Activated CD8-positive, alpha-beta memory T cell treated with anti-CD3 and anti-CD28 coated beads, Interleukin-2, amount 10 ng/mL, durations not matched to agents 7 days and 5 days (primary cell): ENCODE data around the gene ABLIM2. TPM values are rescaled to one million over a fixed set of nuclear protein-coding genes. Genes with fewer than 3 reads are reported as not detected.
A peak's percentile ranks its signal among the peaks of the same experiment; 100 is the strongest.

Source experiments
- ATAC-seq: fragments of 150-1000 bp; cut with Tn5 transposase; one replicate; pipeline ENCODE4 v1.10.0; 2021; ENCODE audit warnings: moderate library complexity
- CTCF ChIA-PET: fragments of 350-600 bp; sonication (Branson Sonifier 250); formaldehyde crosslinking; loops from one replicate; lab custom pipeline; 2021; ENCODE audit warnings: antibody characterized with exemption; lab: Charles Lee
- DNase-seq: peaks from one replicate; pipeline ENCODE4 v3.0.0-alpha.2; 2020
- H3K27ac Mint-ChIP-seq: one replicate; pipeline ENCODE4 v1.8.0; 2021; ENCODE audit warnings: mild to moderate bottlenecking, mixed read lengths
- H3K27me3 Mint-ChIP-seq: one replicate; pipeline ENCODE4 v1.8.0; 2021; ENCODE audit warnings: mixed read lengths
- H3K36me3 Mint-ChIP-seq: one replicate; pipeline ENCODE4 v1.8.0; 2021; ENCODE audit warnings: mild to moderate bottlenecking, mixed read lengths
- H3K4me1 Mint-ChIP-seq: one replicate; pipeline ENCODE4 v1.8.0; 2021; ENCODE audit warnings: mixed read lengths
- H3K4me3 Mint-ChIP-seq: one replicate; pipeline ENCODE4 v1.8.0; 2021; ENCODE audit warnings: mild to moderate bottlenecking, moderate library complexity, mixed read lengths
- H3K9me3 Mint-ChIP-seq: one replicate; pipeline ENCODE4 v1.8.0; 2022; ENCODE audit warnings: low read depth, mixed read lengths
- total RNA-seq, 2 experiments: library from RNA; stranded (reverse); gene quantifications; one replicate each; pipeline ENCODE4 v1.2.3, GENCODE V29; 2021

Gene ABLIM2
- total RNA-seq, 2 experiments from 2014 or later: 0.19 TPM; not detected in 1

DNA sequence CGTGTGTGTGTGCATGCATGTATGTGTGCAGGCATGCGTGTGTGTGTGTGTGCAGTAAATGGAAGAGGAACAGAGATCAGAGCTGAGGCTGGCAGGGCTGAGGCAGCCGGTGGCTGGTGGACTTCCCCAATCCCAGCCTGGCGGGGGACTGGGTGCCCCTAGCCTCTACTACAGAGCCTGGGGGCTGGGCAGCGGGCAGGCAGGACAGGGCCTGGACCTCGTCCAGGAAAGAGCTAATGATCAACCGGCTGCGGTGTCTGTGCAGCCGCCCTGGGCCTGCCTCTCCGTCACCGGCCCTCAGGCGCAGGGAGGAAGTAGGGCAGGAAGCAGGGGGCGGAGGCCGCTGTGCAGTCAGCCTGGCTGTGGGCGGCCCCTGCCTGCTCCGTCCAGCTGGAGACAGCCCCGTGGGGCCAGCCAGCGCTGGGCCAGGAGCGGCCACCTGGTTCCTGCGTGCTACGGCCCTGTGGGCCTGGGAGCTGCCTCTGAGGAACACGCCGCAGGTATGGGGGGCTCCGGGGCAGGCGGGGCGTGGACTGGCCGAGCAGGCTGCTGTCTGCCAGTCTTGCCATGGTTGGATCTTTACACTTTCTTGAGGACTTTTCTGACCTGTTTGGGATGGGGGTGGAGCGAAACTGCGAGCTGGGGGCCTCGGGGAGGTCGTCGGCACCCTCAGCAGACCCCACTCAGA lies 40.4 kb upstream of the ABLIM2 start, which contains the start of gene SH3TC1:
Gene SH3TC1 (plus strand): TSS at position 385 of the 688 bp plus-strand sequence. CDS start 5,905 bp downstream, outside the sequence.
- H3K27me3 Mint-ChIP-seq: peaks cover 5% of the 10 kb centered on the region
- peak; percentile 98 for ATAC-seq
- peak within 1 kb of the TSS; percentile 75 for H3K4me3 Mint-ChIP-seq
- peak within 1 kb of the TSS; percentile 84 for H3K27ac Mint-ChIP-seq
- peak; percentile 81 for DNase-seq
- no peaks in the 10 kb centered on the region for H3K9me3 Mint-ChIP-seq
- H3K36me3 Mint-ChIP-seq: no peaks in the 10 kb centered on the region
- CTCF ChIA-PET: interaction anchor here (0.9 to 3.7 kb wide), 6 partner anchors 10 to 43 kb away, joined by 3 to 20 read pairs (median 3); no protein-coding TSS in a partner anchor
- peaks cover 31% of the 10 kb centered on the region for H3K4me1 Mint-ChIP-seq

DNA sequence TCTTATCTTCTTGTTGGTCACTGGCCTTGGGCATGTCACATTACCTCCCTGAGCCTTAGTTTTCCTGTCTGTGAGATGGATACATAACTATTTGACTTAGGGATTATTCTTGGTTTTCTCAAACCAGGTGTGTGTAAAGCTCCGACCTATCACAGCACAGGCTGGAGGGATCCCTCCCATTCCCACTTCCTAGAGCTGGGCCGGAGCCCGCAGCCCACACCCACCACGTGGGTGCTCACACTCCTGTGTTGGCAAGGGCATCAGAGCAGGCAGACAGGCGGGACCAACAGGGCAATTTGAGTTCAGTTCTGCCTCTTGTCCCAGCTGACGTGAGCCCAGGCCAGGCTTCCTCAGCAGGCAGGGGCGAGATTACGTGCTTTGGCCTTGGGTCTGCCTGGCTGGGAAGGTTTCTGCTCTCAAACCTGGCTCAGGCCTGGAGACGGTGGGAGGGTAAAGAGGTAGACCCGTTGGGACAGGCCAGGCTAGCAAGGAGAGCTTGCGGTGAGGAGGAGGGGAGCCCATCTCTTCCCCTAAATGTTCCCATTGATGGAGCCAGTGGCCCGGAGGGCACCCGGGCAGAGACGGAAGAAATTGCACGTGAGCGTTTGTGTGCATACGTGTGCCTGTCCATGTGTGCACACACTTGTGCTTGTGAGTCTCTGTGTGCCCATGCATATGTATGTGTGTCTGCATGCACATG lies 39.7 kb upstream of the ABLIM2 start:
- H3K4me3 Mint-ChIP-seq: peak overlapping the region; percentile 75
- ATAC-seq (no peak), DNase-seq (no peak)
- no peaks in the 10 kb centered on the region for H3K36me3 Mint-ChIP-seq
- CTCF ChIA-PET: interaction anchor here (0.9 to 3.7 kb wide), 4 partner anchors 10 to 44 kb away, joined by 3 to 20 read pairs (median 4); no protein-coding TSS in a partner anchor
- H3K27me3 Mint-ChIP-seq: peaks cover 7% of the 10 kb centered on the region
- no peaks in the 10 kb centered on the region for H3K9me3 Mint-ChIP-seq
- H3K27ac Mint-ChIP-seq: peak overlapping the region; percentile 66
- peaks cover 32% of the 10 kb centered on the region for H3K4me1 Mint-ChIP-seq

DNA sequence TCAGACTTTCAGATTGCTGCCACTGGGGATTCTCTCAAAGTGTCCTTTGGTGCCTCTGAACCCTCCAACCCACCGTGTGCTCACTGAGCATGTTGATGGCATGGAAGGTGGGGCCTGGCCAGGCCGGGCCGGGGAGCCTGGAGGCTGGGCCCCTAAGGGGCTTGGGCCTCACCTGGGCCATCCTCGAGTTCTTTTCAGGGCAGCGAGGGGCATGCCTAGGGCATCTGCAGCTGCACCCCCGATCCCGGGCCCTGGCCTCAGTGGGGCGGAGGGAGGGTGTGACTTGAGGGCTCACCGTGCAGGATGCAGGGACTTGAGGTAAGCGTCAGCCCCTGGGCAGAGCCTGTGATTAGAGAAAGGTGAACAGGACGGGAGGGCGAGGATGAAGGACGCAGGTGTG lies 38.9 kb upstream of the ABLIM2 start:
- H3K4me3 Mint-ChIP-seq: no peak overlapping the region
- H3K9me3 Mint-ChIP-seq: no peaks in the 10 kb centered on the region
- peaks cover 38% of the 10 kb centered on the region for H3K4me1 Mint-ChIP-seq
- no peaks in the 10 kb centered on the region for H3K36me3 Mint-ChIP-seq
- no peak overlapping the region for H3K27ac Mint-ChIP-seq
- CTCF ChIA-PET: interaction anchor here (3.7 kb wide), 1 partner anchor 21 kb away, joined by 20 read pairs; no protein-coding TSS in a partner anchor
- no peak for ATAC-seq
- no peak for DNase-seq
- H3K27me3 Mint-ChIP-seq: peaks cover 9% of the 10 kb centered on the region

DNA sequence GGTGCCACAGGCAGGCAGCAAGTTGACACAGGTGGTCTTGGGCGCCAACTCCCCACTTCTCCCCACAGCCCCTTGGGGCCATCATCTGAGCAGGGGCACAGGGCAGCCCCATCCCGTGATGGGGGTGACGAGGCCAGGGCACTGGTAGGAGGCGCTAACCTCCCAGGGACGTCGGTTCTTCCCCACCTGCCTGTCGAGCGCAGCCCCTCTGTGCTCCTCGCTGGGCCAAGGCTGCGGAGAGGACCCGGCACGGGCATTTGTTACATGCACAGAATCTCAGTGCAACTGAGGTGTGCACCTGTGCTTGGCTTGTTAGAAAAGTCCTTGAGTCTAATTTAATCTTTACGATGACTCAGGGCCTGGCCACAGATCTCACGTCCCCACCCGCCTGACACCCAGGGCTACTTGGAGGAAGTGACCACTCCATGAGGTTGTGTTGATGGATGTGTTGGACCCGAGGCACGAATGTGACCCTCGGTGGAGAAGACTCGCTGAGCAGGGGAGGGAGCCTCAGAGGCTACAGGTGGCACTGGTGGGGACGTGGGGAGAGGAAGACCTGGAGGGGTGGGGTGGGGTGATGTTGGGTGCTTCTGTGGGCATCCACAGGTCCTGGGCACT lies 37.3 kb upstream of the ABLIM2 start:
- CTCF ChIA-PET: interaction anchor here (1.5 to 3.7 kb wide), 2 partner anchors 18 to 20 kb away, joined by 4 to 20 read pairs; no protein-coding TSS in a partner anchor
- Mint-ChIP-seq H3K36me3 (no peaks in the 10 kb centered on the region), H3K27ac (no peak overlapping the region), H3K9me3 (no peaks in the 10 kb centered on the region), H3K4me3 (no peak overlapping the region), H3K27me3 (peaks cover 9% of the 10 kb centered on the region), H3K4me1 (peaks cover 28% of the 10 kb centered on the region)
- DNase-seq (no peak), ATAC-seq (no peak)

DNA sequence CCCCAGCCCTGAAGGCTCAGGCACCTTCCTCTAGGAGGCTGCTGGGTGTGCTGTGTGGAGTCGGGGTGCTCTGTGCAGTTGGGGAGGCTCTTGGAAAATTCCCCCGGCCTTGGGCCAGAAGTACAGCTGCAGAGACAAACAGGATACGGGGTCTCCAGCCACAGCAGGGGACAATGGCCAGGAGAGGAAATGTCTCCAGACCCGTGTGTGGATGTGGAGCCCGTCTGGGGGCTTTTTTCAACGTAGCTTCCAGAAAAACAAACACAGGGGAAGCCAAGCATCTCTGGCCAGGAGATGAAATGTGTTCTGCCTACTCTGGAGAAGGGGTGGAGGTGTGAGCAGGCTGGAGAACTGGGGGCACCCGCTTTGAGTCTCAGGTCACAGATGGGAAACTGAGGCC lies 36.8 kb upstream of the ABLIM2 start:
- peaks cover 24% of the 10 kb centered on the region for H3K4me1 Mint-ChIP-seq
- ATAC-seq (no peak), DNase-seq (no peak)
- H3K36me3 Mint-ChIP-seq: no peaks in the 10 kb centered on the region
- CTCF ChIA-PET: interaction anchor here (1.1 to 1.5 kb wide), 2 partner anchors 19 kb away, joined by 4 read pairs; no protein-coding TSS in a partner anchor
- H3K4me3 Mint-ChIP-seq: no peak overlapping the region
- no peaks in the 10 kb centered on the region for H3K9me3 Mint-ChIP-seq
- H3K27ac Mint-ChIP-seq: no peak overlapping the region
- peaks cover 9% of the 10 kb centered on the region for H3K27me3 Mint-ChIP-seq

DNA sequence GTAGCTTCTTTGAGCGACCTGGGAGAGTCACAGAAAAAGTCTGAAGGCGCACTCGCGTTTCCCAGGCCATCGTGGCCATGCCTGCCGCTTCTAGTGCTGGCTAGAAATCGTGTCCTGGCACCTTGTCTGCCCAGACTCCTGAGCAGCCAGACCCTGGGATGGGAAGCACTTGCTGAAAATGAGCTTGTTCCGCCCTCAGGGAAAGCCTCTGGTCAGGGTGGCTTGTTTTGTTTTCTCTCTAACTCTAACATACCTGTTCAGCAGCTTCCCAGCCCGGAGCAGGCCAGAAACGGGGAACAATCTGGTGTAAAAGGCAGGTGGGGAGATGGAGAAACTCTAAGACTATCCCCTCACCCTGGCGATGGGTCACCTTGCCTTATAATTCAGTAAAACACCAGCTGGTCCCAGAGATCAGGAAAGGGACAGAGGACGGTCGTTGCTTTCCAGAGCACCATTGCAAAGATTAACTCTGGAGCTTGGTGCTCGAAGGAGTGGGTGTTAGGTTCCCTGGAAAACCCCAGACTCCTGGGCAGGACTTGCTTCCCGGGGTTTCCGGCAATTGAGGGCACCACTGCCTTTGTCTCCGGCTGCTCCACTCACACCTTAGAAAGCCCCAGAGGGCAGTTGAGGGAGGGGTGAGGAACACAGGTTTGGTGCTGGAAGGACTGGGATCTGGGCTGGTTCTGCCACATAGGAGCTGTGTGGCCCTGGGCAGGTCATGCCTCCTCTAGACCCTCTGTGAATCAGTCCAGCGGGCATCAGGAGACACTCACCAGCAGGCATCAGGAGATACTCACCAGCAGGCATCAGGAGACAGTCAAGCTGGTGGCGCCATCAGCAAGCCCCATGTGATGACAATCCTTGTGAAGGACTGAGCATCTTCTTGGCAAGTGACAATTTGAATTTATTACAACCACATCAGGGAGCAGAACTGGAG lies 36.0 kb upstream of the ABLIM2 start:
- no peak for ATAC-seq
- Mint-ChIP-seq H3K9me3 (no peaks in the 10 kb centered on the region), H3K27me3 (peaks cover 9% of the 10 kb centered on the region)

DNA sequence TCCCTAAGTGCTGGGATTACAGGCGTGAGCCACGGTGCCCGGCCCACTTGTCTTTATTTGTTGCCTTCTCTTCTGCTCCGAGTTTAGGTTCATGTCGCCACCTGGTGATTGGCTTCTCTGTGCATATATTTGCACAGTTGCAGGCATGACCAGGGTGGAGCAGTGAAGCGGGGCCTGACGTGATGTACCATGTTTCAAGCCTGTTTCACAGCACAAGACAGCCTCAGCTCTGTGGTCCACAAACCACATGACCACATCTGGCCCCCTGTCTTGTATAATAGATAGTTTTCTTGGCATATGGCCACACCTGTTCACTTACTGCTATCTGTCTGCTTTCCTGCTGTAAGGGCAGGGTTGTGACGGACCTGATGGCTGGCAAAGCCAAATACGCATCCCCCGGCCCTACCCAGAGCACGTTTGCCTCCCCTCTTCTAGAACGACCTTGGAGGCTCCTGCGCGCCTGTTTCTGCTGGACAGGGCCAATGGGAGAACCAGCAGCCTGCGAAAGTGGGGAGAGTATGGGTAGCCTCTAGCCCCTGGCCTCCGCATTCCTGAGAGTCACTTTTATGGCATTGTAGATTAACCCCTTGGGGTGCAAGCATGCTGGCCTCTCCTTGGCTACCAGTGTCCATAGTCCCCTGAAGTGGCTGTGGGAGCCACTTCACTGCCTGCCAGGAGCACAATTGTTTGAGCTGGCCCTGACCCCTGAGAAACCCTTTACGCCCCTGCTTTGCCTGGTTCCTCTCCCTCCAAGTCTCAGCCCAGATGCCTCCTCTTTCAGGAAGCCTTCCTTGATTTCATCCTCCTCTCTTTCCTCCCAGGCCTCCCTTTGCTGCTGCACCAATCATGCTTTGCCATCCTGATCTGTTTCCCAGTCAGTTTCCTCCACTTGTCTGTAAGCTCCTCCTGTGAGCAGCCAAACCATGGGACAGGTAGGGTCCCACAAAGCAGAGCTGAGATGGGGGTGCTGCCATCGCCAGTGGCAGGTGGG lies 34.4 kb upstream of the ABLIM2 start:
- DNase-seq (peak; percentile 58), ATAC-seq (peak; percentile 63)
- Mint-ChIP-seq H3K27me3 (peaks cover 9% of the 10 kb centered on the region), H3K27ac (no peak overlapping the region), H3K36me3 (no peaks in the 10 kb centered on the region), H3K4me3 (no peak overlapping the region), H3K9me3 (no peaks in the 10 kb centered on the region), H3K4me1 (peaks cover 8% of the 10 kb centered on the region)
- CTCF ChIA-PET: interaction anchor here (0.8 to 3.4 kb wide), 2 partner anchors 16 to 20 kb away, joined by 3 to 12 read pairs; no protein-coding TSS in a partner anchor

More for the DNA sequence above, 36.0 kb upstream of the ABLIM2 start:
- H3K4me3 Mint-ChIP-seq: no peak overlapping the region
- H3K27ac Mint-ChIP-seq: no peak overlapping the region
- H3K4me1 Mint-ChIP-seq: peaks cover 20% of the 10 kb centered on the region
- no peak for DNase-seq
- CTCF ChIA-PET: interaction anchor here (1.1 to 3.4 kb wide), 3 partner anchors 18 to 20 kb away, joined by 4 to 12 read pairs (median 4); no protein-coding TSS in a partner anchor
- H3K36me3 Mint-ChIP-seq: no peaks in the 10 kb centered on the region

DNA sequence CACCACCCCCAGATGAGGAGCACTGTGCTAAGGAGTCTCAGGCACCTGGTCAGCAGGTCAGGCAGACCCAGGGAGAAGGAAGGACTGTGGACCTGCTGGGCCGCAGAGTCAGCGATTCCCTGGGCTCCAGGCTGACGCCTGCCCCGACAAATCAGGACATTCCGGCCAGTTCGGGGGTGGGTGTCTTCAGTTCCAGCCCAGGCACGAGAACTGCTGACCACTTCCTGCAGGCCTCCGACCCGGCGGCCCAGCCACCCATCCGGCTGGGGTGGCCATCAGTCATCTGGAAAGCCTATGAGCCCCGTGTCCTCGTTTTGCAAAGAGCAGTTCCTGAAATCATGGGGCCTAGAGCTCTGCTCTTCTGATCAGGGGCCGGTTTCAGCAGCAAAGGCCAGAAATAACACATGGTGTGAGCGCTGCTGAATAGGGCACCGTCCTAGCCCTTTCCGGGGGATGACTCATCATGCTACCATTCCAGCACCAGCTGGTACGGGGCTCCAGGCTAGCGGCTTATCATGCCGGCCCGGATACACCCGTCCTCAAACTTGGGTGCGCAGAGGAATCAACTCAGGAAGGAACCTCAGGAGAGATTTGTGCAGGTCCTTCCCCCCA lies 32.6 kb upstream of the ABLIM2 start:
- Mint-ChIP-seq H3K9me3 (no peaks in the 10 kb centered on the region), H3K27ac (no peak overlapping the region), H3K4me1 (peaks cover 8% of the 10 kb centered on the region), H3K4me3 (no peak overlapping the region), H3K27me3 (peaks cover 9% of the 10 kb centered on the region), H3K36me3 (no peaks in the 10 kb centered on the region)
- DNase-seq: no peak
- CTCF ChIA-PET: interaction anchor here (3.4 kb wide), 1 partner anchor 15 kb away, joined by 12 read pairs; no protein-coding TSS in a partner anchor
- ATAC-seq: no peak

DNA sequence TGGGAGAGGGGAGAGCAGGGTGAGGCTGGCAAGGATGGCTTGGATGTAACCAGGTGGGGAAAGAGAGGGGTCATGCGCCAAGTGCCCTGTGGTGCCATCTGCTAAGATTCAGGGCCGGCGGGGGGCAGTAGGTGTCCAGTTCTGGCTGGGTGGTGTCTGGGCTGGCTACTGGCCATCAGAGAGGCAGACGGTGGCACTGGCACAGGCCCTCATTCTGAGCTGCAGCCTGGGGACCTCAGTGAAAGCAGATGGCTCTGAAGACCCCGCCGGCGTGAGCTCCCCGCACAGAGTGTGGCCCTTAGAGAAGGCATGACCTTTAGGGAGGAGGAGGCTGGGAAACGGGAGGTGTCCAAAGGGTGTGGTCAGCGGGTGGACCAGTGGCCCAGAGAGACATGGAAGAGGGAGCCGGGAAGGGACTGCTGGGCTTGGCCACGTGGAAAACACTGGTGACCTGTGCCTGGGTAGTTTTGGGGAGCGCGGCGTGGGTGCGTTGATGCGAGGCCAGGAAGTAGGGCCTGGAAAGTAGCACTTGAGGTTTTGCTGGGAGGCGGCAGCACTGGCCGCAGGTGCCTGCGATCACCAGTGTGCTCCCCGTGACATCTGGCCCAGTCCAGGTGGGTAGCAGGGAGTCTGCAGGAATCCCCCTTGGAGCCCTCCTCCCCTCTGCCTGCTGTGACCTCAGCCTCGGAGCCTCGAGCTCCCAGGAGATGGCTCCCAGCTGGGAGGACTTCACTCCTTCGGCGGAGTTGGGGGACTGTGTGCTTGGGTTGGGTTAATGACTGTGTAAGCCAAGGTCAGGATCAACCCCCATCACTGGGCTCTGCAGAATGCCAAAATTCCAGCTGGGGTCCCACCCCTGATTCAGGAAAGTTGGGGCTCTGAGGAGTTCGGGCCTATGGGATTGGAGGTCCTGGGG lies 31.2 kb upstream of the ABLIM2 start:
- Mint-ChIP-seq H3K36me3 (no peaks in the 10 kb centered on the region), H3K4me1 (peaks cover 8% of the 10 kb centered on the region), H3K27ac (no peak overlapping the region), H3K9me3 (no peaks in the 10 kb centered on the region), H3K27me3 (peaks cover 4% of the 10 kb centered on the region), H3K4me3 (no peak overlapping the region)
- CTCF ChIA-PET: no interaction called here
- ATAC-seq: no peak
- no peak for DNase-seq

DNA sequence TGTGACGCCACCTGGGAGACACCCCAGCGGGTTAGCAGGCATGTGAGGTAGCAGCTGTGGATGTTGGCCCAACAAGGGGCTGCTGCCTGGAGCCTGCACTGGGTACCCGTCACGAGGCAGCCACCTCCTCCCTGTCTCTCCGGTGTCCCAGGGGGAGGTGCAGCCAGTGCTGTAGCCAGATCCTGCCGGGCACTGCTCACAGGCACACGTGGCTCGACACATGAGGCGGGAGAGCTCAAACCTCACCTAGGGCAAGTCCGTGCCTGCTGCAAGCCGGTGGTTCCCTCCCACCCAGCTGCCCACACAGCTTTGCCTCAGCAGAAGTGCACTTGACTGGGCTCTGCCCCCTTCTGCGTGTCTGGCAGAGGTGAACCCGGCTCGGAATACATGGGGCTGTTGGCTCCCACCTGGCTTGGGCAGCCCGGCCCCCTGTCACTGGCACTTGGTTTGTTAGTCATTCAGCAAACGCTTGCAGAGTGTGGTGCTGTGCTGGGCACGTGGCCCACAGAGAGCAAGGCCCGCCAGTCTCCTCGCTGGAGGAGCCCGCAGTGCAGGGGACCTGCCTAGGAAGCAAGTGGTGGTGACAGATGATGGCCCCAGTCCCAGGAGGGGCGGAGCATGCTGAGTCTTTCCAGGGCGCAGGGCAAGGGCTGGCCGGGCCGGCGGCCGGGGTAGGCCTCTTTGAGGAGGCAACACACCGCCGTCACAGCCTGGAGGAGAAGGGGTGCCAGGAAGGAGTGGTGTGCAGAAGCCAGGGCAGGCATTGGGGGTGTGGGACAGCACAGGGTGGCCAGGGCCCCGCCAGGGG lies 30.3 kb upstream of the ABLIM2 start:
- Mint-ChIP-seq H3K9me3 (no peaks in the 10 kb centered on the region), H3K4me3 (no peak overlapping the region), H3K27ac (no peak overlapping the region), H3K36me3 (no peaks in the 10 kb centered on the region), H3K4me1 (peaks cover 8% of the 10 kb centered on the region), H3K27me3 (peaks cover 3% of the 10 kb centered on the region)
- DNase-seq (no peak), ATAC-seq (no peak)
- CTCF ChIA-PET: interaction anchor here (0.7 kb wide), 1 partner anchor 10 kb away, joined by 3 read pairs; the partner anchor contains the start of gene SH3TC1
